ENCODE results near the gene APPL2.
"Not testable (repeated sequence)": the region's sequence is repeated elsewhere in the genome, so short reads cannot be mapped to it uniquely, and the experiment has no call there.

The APPL2 gene

DNA sequence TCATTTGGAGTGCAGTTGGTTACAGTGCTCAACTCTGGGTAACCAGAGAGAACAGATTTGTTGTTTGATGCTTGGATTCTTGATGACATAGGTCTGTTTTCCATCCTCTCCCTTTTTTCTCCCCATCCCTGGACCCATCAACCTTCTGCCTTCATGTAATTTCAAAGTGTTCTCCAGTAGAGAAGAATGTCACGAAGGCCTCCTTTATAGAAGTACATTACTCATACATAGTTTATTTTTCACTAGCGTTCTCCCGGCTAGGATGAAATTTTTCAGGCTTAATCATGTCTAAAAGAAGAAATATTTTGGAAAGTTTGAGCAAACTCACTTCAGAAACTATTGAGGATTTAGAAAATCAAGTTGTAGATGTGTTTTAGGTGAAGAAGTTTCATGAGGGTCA is 20.9 kb upstream of the APPL2 start:
- peak; percentile 54 for DNase-seq (ENCODE audit: low spot score)

DNA sequence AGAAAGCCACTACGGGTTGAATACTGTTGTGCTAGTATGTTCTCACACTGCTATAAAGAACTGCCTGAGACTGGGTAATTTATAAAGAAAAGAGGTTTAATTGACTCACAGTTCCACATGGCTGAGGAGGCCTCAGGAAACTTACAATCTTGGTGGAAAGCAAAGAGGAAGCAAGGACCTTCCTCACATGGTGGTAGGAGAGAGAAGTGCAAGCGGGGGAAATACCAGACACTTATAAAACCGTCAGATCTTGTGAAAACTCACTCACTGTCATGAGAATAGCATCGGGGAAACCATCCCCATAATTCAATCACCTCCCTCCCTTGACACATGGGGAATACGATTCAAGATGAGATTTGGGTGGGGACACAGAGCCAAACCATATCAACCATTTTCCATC is 20.5 kb upstream of the APPL2 start:
- DNase-seq (ENCODE audit: low spot score), result not testable (repeated sequence)

DNA sequence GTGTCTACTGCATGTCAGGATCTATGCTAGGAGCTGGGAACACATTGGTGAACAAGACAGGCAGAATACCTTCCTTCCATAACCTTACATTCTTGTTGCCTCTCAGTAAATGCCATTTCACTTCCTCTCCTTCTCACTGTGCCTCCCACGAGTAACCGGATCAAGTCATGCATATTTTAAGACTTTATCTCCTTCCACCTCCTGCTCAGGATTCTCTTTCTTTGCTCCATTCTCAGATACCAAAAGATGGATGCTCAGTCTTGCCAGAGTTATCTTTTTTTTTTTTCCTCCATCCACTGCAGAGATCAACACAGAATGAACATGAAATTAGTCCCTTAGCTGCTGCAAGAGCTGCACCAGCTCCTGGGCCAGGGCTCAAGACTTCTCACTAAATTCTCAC is 20.0 kb upstream of the APPL2 start:
- DNase-seq (ENCODE audit: low spot score), result no peak

DNA sequence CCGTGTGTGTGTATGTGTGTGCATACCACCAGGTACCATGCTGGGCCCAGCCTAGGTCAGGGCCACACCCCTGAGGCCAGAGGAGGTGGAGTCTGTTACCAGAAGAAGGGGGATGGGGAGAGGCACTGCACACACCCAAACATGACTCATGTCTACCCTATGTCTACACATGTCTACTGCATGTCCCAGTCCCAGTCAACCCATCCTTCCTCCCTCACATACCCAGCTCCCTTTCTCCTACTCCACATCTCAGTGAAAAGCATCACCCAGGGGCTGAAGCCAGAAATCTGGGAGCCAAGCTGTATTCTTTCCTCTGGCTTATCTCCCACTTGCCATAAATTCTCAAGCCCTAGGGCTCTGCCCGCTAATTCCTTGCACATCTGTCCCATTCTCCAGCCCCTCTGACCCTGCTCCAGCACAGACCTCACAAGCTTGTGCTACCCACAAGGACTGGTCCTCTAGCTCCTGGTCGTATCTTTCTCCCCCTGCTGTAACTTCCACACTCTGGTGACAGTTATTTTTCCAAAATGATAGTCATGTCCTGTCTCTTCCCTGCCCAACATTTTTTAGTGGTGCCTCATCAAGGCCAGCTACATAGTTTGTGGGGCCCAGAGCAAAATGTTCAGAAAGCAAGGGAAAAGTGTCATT is 18.0 kb upstream of the APPL2 start:
- DNase-seq (ENCODE audit: low spot score), result peak; percentile 70

DNA sequence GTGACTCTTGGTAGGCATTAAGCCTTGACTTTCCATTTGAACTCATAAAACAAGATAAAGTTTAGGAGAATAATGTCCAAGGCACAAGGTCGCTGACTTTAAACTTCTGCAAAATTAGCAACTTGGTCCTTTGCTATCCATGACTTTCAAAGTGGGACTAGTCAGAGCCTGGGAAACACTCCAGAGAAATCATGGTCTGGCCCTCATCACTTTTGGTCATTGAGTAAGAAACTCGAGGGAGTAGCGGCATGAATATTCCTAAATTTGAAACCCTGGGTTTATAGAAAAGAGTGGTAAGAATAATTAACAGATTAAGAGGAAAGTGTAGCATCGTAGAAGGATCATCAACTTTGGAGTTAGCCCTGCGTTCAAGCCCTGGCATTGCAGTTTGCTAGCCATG is 16.9 kb upstream of the APPL2 start:
- no peak for DNase-seq (ENCODE audit: low spot score)

DNA sequence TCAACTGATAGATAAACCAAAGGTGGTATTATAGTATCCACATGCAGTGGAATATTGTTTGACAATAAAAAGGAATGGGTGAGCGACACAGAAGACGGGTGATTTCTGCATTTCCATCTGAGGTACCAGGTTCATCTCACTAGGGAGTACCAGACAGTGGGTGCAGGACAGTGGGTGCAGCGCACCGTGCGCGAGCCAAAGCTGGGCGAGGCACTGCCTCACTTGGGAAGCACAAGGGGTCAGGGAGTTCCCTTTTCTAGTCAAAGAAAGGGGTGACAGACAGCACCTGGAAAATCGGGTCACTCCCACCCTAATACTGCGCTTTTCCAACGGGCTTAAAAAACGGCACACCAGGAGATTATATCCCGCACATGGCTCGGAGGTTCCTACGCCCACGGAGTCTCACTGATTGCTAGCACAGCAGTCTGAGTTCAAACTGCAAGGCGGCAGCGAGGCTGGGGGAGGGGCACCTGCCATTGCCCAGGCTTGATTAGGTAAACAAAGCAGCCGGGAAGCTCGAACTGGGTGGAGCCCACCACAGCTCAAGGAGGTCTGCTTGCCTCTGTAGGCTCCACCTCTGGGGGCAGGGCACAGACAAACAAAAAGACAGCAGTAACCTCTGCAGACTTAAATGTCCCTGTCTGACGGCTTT is 9.9 kb upstream of the APPL2 start:
- DNase-seq (ENCODE audit: low spot score), result not testable (repeated sequence)

DNA sequence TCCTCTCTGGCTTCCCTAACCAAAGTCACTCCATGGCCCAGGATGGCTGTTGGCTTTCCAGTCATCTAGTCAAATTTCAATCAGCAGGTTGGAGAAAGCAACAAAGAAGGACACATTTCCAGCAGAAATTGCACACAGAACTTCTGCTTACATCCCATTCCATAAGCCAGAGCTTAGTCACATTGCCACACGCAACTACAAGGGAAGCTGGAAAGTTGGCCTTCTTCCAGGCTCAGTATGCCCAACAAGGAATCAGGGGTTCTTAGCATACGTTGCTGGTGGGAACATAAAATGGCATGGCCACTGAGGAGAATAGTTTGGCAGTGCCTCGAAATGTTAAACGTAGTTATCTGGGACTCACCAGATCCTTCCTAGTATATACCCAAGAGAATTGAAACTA is 9.3 kb upstream of the APPL2 start:
- no peak for DNase-seq (ENCODE audit: low spot score)

DNA sequence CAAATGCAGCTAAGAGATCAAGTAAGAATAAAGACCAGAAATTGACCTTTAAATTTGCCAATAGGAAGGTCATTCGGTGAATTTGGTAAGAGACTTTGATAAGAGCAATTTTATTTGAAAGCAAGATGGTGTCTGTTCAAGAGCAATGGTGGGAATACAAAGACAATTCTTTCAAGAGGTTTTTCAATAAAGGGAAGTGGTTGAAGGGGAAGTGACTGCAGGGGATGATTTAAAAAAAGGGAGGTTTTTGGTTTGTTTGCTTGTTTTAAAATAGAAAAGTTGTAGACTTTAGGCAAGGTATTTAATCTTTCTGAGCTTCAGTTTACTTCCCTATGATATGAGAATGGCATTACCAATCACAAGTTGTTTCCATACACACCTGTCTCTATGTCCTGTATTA is 4.3 kb upstream of the APPL2 start:
- DNase-seq (ENCODE audit: low spot score), result no peak

DNA sequence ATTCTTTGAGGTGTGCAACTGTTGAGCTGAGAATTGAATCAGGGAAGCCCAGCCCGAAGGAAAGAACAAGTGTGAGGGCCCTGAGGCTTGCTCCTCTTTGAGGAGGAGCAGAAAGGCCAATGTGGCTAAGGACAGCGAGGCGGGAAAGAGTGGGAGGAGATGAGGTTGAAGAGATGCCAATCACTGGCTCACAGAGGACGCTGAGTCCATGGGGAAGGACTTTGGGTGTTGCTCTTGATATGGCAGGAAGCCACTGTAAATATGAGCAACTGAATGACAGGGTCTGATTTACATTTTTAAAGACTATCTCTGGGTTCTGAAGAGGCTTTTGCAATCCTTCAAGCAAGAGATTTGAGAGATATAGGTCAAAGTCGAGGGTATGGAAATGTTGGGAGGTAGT is 3.3 kb upstream of the APPL2 start:
- no peak for DNase-seq (ENCODE audit: low spot score)

DNA sequence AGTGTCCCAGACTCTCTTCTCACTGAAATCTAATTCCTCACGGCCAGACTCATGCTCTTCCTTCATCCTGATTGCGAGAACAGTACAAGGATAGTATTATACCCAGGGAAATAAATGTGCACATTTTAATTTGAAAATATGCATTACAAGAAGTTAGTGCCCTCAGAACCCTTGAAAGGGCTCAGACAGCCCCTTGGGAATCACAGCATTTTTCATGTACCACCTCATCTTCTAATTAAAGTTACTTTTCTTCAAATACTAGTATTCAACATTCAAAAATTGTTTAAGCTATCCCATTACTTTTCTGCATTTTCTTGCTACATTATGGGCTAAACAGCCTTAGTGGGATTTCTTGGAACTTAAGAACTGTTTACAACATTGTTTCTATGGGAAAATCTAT is 1.7 kb upstream of the APPL2 start:
- no peak for DNase-seq (ENCODE audit: low spot score)

DNA sequence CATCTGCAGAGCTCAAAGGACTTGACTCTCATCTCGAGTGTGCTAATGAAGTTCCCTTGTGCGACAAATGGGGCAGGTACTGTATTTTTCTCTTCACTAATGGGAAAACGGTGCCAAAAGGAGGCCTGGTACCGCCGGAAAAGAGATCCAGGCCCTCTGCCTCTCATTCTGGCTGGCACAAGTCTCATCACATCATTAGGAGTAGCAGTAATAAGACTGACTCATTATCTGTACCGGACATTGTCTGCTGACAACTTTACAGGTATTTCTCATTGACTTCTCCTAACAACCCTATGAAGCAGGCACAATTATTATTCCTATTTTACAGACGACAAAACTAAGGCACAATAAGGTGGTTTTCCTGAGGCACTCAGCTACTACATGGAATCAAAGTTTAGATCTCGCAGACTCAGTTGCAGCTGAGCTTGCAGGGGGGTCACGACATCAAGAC is 668 bp downstream of the APPL2 start:
- DNase-seq (ENCODE audit: low spot score), result no peak

DNA sequence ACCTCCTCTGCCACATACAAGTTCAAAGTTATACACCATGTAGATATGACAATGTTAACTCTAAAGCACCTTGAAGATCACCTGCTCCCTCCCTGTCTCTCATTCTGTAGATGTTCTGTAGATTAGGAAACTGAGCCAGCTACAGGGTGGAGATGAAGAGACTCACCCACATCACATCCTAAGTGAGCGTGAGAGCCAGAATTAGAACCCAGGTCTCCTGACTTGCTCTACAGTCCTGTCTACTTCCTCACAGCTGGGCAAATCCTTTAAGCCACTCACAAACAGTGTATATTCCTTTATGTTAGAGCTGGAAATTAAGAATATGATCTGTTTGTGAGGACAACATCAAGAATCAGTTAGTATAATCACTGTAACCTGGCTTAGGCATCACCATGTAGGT is 1.8 kb downstream of the APPL2 start:
- no peak for DNase-seq (ENCODE audit: low spot score)

DNA sequence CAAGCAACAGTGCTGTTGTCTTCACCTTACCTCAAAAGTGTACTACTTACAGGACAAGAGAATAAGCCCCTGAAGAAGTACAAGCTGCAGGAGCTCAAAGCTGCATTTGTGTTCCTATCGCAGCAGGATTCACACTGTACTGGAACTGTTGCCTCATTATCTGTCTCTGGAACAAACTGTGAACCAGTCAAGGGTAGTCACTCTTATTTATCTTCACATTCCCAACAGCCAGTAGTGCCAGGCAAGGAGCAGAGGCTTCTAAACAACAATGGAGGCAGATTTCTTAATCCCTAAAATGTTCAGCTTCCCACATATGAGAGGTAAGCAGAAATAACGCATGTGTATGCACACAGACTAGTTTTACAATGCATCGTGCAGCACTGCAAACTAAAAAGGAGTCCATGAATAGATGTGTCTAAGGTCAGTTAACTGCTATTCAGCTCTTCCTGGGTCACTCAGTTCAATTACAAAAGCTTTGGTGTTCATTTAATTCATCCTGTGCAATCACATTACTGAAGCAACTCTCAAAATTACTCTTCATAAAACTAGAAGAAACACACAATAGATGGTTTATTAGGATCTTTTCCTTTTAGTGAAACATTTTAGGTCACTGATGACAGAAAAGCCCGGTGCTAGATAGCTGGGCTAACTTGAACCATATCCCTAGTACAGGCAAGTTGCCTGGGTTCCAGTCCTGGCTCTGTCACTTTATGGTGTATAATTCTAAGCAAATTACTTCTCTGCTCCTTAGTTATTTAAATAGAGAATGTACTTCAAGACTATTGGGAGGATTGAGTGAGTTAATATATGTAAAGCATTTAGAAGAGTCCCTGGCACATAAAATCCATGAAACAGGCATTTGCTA is 2.7 kb downstream of the APPL2 start:
- no peak for DNase-seq (ENCODE audit: low spot score)

DNA sequence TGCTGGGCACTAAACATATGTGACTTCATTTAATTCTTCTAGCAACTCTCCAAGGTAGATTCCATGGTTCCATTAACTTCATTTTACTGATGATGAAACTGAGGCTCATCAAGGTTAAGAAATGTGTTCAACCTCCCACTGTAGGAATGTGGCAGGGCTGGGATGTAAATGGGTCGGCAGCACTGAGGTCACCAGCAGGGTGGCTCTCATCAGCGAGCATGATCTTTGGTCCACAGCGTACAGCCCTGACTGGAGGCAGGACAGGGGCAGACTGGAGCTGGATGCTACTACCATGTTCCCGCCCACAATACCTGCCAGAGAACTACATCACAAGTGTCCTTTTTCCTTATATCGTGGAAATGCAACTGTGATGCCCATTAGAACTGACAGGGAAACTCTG is 4.6 kb downstream of the APPL2 start:
- no peak for DNase-seq (ENCODE audit: low spot score)

DNA sequence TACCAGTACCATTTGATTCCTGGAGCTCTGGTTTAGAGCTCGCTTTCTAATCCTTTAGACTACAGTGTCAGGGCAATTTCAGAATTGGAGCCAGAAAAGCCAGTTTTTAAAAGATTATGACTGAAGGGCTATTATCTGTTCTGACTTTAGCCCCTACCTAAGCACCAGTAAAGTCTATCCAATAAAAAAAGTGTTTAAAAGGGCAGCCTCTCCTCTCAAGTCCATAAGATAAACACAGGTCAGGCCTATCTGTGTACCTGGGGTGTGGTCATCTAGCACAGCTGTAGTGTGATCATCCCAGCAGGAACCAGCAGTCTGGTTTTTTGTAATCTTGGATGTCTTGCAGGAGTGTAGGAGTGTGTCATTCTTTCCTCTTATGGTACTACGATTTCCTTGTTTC is 6.6 kb downstream of the APPL2 start:
- DNase-seq (ENCODE audit: low spot score), result no peak

DNA sequence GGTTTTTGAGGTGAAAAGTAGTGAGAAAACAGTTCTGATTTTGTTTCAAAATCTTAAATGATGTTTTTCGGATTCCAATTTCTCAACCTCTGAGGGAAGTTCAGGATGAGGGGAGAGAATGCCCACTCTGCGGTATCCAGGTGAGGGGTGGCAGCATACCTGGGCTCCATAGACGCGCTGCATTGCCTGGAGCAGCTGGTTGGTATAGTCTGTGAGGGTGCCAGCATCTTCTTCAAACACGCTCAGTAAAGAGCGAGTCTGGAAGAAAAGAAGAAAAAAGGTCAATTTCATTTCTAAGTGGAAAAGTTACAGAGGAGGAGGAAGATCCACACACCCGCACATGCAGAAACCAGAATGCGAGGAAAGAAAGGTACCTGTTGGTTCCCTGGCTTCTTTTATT is 7.0 kb downstream of the APPL2 start:
- DNase-seq (ENCODE audit: low spot score), result no peak

DNA sequence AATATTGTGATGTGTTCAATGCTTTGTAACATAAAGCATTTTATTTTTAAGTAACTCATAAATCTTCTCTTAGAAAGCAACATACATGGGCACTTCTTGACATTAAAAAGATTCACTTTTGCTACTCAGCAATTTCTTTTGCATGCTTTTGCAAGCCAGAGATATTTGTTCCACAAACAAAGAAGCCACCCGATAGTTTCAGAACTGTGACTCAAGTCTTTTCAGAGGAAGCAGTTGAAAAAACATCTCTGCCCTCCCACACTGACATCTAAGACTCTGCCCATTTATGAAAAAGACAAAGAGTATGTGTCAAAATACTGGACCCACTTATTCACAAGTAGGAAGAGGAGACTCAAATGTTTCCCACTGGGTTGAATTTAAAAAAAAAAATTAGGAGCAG is 7.5 kb downstream of the APPL2 start:
- DNase-seq (ENCODE audit: low spot score), result peak; percentile 41

DNA sequence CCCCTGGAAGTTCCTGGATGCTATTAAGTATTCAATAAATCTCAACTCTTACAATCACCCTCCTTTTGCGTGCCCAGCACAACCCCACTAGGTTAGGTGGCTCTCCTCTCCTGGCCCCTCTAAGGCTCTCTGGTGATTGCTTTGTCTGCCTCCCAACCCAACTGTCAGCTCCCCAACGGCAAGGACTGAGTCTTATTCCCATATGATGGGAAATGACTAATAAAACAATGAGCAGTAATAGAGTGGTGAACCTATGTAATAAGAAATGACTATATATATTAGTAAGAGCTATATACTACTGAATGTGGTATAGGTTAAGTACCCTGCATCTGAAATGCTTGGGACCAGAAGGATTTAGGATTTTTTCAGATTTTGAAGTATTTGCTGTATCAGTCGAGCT is 8.1 kb downstream of the APPL2 start:
- no peak for DNase-seq (ENCODE audit: low spot score)

DNA sequence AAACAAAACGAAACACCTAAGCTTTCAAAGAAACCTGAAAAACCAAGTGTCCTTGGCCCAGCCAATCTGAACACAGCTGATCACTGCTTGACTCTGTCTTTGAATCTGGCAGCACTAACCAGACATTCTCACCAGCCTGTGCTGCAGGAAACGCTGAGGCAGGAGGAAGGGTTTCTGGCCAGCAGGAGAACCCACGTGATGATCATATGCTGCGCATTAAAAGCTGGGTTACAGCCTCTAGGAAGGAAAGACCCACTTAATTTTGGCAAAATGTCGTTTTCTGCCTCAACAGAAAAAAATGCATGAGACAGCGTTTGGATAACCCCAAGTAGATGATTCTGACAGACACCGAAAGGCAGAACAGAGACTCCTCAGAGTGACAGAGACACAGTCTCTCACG is 9.8 kb downstream of the APPL2 start:
- DNase-seq (ENCODE audit: low spot score), result peak; percentile 86

DNA sequence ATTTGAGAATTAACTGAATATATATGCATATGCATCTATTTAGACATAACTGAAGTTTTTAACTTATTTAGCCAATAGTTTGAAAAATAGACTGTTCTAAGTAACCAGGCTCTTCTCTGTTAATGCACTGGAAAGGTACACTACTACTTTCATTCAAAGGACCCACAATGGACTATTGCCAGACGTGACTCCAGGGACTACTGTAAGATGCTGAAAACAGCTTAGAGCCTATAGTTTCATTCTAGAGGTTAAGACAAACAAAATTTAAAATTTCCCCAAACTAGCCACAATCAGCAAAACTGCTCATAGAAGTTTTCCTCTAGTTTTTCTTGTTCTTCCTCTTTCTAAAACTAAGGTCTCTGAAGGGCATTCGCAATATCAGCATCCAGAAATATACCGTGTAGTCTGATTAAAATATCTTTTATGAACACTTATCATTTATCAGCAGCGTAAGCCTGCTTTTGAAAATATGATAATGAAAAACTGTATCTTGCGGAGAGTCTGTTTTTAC is 10.4 kb downstream of the APPL2 start:
- DNase-seq (ENCODE audit: low spot score), result no peak

DNA sequence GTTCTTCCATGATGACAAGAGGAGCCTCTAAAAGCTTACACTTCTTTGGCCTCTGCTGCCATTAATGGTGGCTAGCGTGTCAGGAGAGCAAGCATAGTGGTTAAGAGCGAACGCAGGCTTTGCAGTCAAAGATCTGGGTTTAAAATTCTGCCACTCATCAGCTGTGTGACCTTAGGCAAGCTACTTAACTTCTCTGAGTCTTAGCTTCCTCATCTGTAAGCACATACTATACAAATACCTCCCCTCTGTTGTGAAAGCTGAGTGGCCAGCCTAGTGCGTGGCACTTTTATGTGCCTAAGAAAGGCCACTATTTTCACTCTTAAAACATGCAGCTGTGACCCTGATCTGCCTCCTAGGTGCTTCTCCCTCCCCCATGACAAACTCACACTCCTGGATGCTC is 11.6 kb downstream of the APPL2 start:
- DNase-seq (ENCODE audit: low spot score), result no peak

DNA sequence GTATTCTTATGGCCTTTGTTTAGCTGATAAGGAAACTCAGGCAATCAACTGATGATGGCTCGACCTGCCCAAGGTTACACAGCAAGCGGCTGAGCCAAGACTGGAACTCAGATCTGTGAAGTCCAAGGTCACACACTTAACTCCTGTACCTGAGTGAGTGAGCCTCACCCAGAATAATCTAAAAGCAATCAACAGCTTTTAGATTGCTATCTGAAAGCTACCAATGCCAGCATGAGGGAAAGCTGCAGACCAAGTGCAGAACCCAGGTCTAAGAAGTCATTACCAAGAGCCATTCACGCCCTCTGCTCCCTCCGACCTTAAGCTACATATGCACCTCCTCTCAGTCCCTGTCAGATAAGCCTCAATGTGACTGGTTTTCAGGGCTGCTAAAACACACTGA is 12.1 kb downstream of the APPL2 start:
- no peak for DNase-seq (ENCODE audit: low spot score)

DNA sequence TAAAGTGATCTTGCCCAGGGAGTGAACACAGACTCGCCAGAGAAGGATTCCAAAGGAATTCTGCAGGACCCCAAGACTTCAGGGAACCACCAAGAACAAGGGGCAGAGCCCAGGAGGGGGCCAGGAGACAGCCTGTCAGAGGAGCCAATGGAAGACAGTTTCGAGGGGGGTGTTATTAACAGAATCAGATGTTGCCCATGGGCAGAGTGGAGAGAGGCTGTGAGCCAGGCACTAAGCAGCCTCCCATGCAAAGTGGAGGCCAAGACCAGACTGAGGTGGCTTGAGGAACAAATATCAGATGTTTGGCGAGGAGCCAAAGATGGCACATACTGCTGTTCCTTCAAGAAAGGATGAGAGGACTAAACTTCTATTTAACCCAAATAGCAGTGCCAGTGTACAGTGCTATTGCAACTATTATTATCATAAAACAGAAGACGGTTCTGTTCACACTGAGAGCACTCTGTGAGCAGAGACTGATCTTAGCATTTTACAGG is 12.6 kb downstream of the APPL2 start:
- no peak for DNase-seq (ENCODE audit: low spot score)

All from AG20443 (cell line).